22Rv1 (cell line): ENCODE measurements around the gene AQP11.

Source experiments
- ZFX ChIP-seq: fragments of 450-650 bp; IDR thresholded peaks from 2 replicates; pipeline ENCODE4 v1.6.1; 2017; ENCODE audit warnings: antibody characterized with exemption, borderline replicate concordance
- TF ChIP-seq, protein P1 (sequence below): fragments of 450-650 bp; IDR thresholded peaks from 2 replicates; pipeline ENCODE4 v1.5.1; 2017; ENCODE audit warnings: mild to moderate bottlenecking

DNA sequence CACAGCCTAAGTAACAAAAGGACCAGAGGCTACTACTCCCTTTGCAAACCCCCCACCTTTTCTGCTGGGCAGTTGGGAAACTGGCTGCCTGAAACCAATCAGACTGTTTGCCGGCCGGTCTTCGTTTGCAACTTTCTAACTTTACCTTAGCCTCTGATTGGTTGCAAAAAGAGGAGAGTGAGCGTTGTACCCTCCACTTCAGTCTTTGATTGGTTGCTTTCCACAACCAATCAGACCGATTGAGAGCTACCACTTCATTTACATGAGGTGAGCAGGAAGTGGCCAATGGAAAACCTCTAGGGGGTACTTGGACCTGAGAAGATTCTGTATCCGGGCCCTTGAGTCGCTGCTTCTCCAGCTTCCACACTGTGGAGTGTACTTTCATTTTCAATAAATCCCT lies 66.6 kb downstream of the AQP11 start:
- TF ChIP-seq, protein P1, sequence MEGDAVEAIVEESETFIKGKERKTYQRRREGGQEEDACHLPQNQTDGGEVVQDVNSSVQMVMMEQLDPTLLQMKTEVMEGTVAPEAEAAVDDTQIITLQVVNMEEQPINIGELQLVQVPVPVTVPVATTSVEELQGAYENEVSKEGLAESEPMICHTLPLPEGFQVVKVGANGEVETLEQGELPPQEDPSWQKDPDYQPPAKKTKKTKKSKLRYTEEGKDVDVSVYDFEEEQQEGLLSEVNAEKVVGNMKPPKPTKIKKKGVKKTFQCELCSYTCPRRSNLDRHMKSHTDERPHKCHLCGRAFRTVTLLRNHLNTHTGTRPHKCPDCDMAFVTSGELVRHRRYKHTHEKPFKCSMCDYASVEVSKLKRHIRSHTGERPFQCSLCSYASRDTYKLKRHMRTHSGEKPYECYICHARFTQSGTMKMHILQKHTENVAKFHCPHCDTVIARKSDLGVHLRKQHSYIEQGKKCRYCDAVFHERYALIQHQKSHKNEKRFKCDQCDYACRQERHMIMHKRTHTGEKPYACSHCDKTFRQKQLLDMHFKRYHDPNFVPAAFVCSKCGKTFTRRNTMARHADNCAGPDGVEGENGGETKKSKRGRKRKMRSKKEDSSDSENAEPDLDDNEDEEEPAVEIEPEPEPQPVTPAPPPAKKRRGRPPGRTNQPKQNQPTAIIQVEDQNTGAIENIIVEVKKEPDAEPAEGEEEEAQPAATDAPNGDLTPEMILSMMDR = no peak
- TF ChIP-seq ZFX = no peak
